GM12878 (cell line): Measurements from ENCODE around the gene SLC22A4. TPM values are rescaled to one million over a fixed set of nuclear protein-coding genes. Genes with fewer than 3 reads are reported as not detected.
A peak's percentile ranks its signal among the peaks of the same experiment; 100 is the strongest.

Source experiments
- ATAC-seq: fragments of 200-7000 bp; cut with Tn5 transposase; 3 replicates; pipeline ENCODE4 v1.9.1; 2020; ENCODE audit warnings: mild to moderate bottlenecking, moderate library complexity
- BruUV-seq: library from RNA; stranded (reverse); fragments of 400-500 nt; replicated peaks from 2 replicates; lab custom pipeline; 2021; lab: Mats Ljungman, UMichigan
- CTCF ChIA-PET: fragments of 300-600 bp; sonication (Branson Sonifier 250); formaldehyde crosslinking; extraction: SDS; loops from one replicate; lab custom pipeline; 2021; ENCODE audit warnings: inconsistent platforms; lab: Yijun Ruan, JAX
- POLR2A ChIA-PET: fragments of 350-600 bp; formaldehyde crosslinking; extraction: SDS; loops from one replicate; lab custom pipeline; 2021; ENCODE audit warnings: inconsistent platforms; lab: Charles Lee
- RAD21 ChIA-PET: fragments of 300-600 bp; sonication (Branson Sonifier 250); formaldehyde crosslinking; loops from one replicate; lab custom pipeline; 2023; ENCODE audit warnings: antibody characterized with exemption; ENCODE audit not compliant: unreplicated experiment; lab: Charles Lee
- SMC1A ChIA-PET: fragments of 300-600 bp; sonication (Branson Sonifier 250); formaldehyde crosslinking; loops from one replicate; lab custom pipeline; 2023; ENCODE audit not compliant: unreplicated experiment, uncharacterized antibody; lab: Charles Lee
- DNase-seq: peaks from one replicate; pipeline ENCODE4 v3.0.0-alpha.2; 2011; ENCODE audit warnings: low read depth, low spot score
- FAIRE-seq: peaks from 3 replicates; lab custom pipeline; 2011; peaks lifted over from hg19 to GRCh38; lab: Jason Lieb, UNC
- H2AFZ ChIP-seq: 2 replicates; pipeline ENCODE4 v1.6.0; 2011; ENCODE audit warnings: low read depth, low read length, control low read depth; ENCODE audit not compliant: control insufficient read depth
- H3K27ac ChIP-seq: 2 replicates; pipeline ENCODE4 v1.5.1; 2011; ENCODE audit warnings: control low read depth; ENCODE audit not compliant: control insufficient read depth, insufficient read depth
- H3K27me3 ChIP-seq, 2 experiments: replicated peaks in 1 of 2; 2 replicates each; pipeline versions ENCODE4 v1.6.0 to v1.6.1; 2011; ENCODE audit warnings: low read length in 1 of 2; ENCODE audit not compliant: control insufficient read depth in 2 of 2, insufficient read depth in 2 of 2
- H3K36me3 ChIP-seq, 2 experiments: 2 replicates each; pipeline ENCODE4 v1.5.1; 2011; ENCODE audit warnings: low read length in 1 of 2; ENCODE audit not compliant: control insufficient read depth in 2 of 2, insufficient read depth in 2 of 2
- H3K4me1 ChIP-seq: 2 replicates; pipeline ENCODE4 v1.6.1; 2011; ENCODE audit warnings: mild to moderate bottlenecking, low read length, moderate library complexity, mixed read lengths; ENCODE audit not compliant: control insufficient read depth, insufficient read depth
- H3K4me2 ChIP-seq: 2 replicates; pipeline ENCODE4 v1.6.0; 2011; ENCODE audit warnings: control low read depth; ENCODE audit not compliant: control insufficient read depth, insufficient read depth
- H3K4me3 ChIP-seq: fragments of 200-600 bp; sonication (generic); 2 replicates; pipeline ENCODE4 v1.5.1; 2016
- H3K79me2 ChIP-seq: 2 replicates; pipeline ENCODE4 v1.6.0; 2011; ENCODE audit warnings: low read length; ENCODE audit not compliant: control insufficient read depth, insufficient read depth
- H3K9ac ChIP-seq: 2 replicates; pipeline ENCODE4 v1.8.0; 2011; ENCODE audit warnings: low read length, control low read depth, mixed read lengths; ENCODE audit not compliant: control insufficient read depth, insufficient read depth
- H3K9me3 ChIP-seq: replicated peaks from 3 replicates; pipeline ENCODE4 v1.5.1; 2011; ENCODE audit warnings: mild to moderate bottlenecking, low read length; ENCODE audit not compliant: control insufficient read depth, insufficient read depth
- H4K20me1 ChIP-seq: 2 replicates; pipeline ENCODE4 v1.6.0; 2011; ENCODE audit not compliant: control insufficient read depth, insufficient read depth
- CEBPB ChIP-seq, 2 experiments: fragments of 150-350 bp in 1 of 2; IDR thresholded peaks; 2 replicates each; pipeline ENCODE4 v1.6.1; 2012 to 2014; ENCODE audit warnings: low read depth in 2 of 2, low read length in 2 of 2, borderline replicate concordance in 1 of 2, inconsistent platforms in 1 of 2
- HDGF ChIP-seq: fragments of 450-650 bp; IDR thresholded peaks from 2 replicates; pipeline ENCODE4 v1.6.1; 2016; ENCODE audit warnings: antibody characterized with exemption
- IKZF2 ChIP-seq, 2 experiments: fragments of 450-650 bp; IDR thresholded peaks; 2 replicates each; pipeline ENCODE4 v1.6.1; 2017; ENCODE audit warnings: mild to moderate bottlenecking in 2 of 2, moderate library complexity in 2 of 2
- KLF5 ChIP-seq: fragments of 450-650 bp; IDR thresholded peaks from 2 replicates; pipeline ENCODE4 v1.6.1; 2014; ENCODE audit warnings: mild to moderate bottlenecking; ENCODE audit not compliant: partially characterized antibody
- RUNX3 ChIP-seq: IDR thresholded peaks from 2 replicates; pipeline ENCODE4 v1.6.1; 2012; ENCODE audit warnings: low read length, inconsistent platforms
- TCF12 ChIP-seq: IDR thresholded peaks from 2 replicates; pipeline ENCODE4 v1.6.1; 2011; ENCODE audit warnings: low read depth, mild to moderate bottlenecking, low read length
- ZNF687 ChIP-seq: fragments of 450-650 bp; IDR thresholded peaks from 2 replicates; pipeline ENCODE4 v1.6.1; 2017; ENCODE audit warnings: mild to moderate bottlenecking, moderate library complexity
- WGBS: methylation state at CpG from one replicate; pipeline ENCODE4 v1.1.6; 2016; ENCODE audit warnings: low lambda C conversion rate; ENCODE audit not compliant: insufficient replicate concordance, insufficient coverage; ENCODE audit errors: missing lambda C conversion rate; 5-methylcytosine and 5-hydroxymethylcytosine counted together
- in situ Hi-C: fragments of 300-500 bp; cut with MboI; formaldehyde crosslinking; loops from 9 replicates; pipeline ENCODE4 v1.14.3; 2018; ENCODE audit warnings: mixed read lengths
- intact Hi-C: fragments of 100-400 bp; cut with micrococcal nuclease; formaldehyde crosslinking; loops from one replicate; pipeline ENCODE4 v1.14.2; 2022; ENCODE audit not compliant: unreplicated experiment
- polyA plus RNA-seq, 11 experiments: library from polyadenylated mRNA; depleted of rRNA in 4 of 11; unstranded in 6 of 11; stranded (reverse) in 5 of 11; fragments of >200 nt; fragmentation: Nextera tagmentation in 4 of 11; fragmentation: Illumina TruSeq in 1 of 11; extraction: Ambion mirVana in 4 of 11; extraction: Trizol in 1 of 11; gene quantifications; 1 replicate in 1 of 11; 2 replicates in 10 of 11; pipeline versions ENCODE4 v1.2.1 to v1.2.3, GENCODE V29; 2011 to 2016; ENCODE audit warnings: inconsistent platforms in 2 of 11, missing spikeins in 2 of 11, low read depth in 1 of 11
- total RNA-seq, 4 experiments: library from RNA; depleted of rRNA in 3 of 4; stranded (reverse); fragments of >200 nt in 3 of 4; fragmentation: Illumina TruSeq in 1 of 4; extraction: Trizol in 1 of 4; gene quantifications; 2 replicates each; pipeline versions ENCODE4 v1.2.1 to v1.2.3, GENCODE V29; 2013 to 2021
- TF ChIP-seq, protein P1 (sequence below): fragments of 450-650 bp; IDR thresholded peaks from 2 replicates; pipeline ENCODE4 v1.6.1; 2017; ENCODE audit warnings: borderline replicate concordance
- TF ChIP-seq, protein P2 (sequence below): fragments of 450-650 bp; formaldehyde crosslinking; IDR thresholded peaks from 2 replicates; pipeline ENCODE4 v1.4.0; 2022; ENCODE audit warnings: mild to moderate bottlenecking, moderate library complexity

The SLC22A4 gene
- total and polyA plus RNA-seq, 10 of the 15 experiments (the other 5 are each of a cell fraction or from before 2014, with no cell fraction given), result 0.04 to 0.61 (median 0.10) TPM; not detected in 2

DNA sequence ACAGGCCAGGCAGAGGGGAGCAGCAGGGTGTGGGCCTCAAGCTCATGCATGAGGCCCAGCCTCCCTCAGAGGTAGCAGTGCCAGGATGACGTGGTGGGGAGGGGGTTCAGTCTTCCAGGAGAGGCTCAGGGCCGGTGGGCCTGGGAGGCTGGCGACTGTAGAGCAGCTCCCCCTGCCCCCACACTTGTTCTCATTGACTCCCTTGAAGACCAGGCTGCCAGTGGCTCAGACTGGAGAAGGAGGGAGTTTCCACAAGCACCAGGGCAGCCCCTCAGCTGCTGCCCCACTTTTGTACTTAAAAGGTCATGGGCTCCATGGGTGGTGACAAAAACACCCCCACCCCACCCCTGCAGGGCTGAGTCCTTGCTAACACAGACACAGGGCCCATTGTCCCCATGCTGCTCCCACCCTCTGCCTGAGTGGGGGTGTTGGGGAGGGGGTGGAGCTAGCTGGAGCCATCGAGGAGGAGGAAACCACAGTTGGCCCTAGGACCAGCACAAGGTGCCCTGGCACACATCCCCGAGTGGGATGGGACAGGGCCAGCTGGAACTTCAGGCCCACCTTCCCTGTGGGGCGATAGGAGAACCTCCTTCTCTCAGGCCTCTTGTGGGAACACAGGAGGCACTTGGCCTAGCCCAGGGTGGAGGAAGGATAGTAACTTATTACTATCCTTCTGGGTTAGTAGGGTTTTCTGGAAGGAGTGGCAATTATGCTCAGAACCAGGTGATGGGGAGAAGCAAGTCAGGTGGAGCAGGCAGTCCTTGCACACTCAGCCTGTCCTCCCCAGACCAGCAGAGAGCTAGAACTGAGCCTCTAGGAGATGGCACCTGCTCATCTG, 26.0 kb upstream of the SLC22A4 start (continued):
- TF ChIP-seq, protein P1, sequence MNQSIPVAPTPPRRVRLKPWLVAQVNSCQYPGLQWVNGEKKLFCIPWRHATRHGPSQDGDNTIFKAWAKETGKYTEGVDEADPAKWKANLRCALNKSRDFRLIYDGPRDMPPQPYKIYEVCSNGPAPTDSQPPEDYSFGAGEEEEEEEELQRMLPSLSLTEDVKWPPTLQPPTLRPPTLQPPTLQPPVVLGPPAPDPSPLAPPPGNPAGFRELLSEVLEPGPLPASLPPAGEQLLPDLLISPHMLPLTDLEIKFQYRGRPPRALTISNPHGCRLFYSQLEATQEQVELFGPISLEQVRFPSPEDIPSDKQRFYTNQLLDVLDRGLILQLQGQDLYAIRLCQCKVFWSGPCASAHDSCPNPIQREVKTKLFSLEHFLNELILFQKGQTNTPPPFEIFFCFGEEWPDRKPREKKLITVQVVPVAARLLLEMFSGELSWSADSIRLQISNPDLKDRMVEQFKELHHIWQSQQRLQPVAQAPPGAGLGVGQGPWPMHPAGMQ, result no peak
- TF ChIP-seq IKZF2 (IDR thresholded peaks at IDR 0.05), result no peak
- TF ChIP-seq, all 136 proteins: peak for 9

GRCh38 chr5:132268769-132269551, 25.2 kb upstream of the SLC22A4 start:
- H4K20me1 ChIP-seq, result no peaks in the 10 kb centered on the region
- WGBS, result 11% methylated on average over 8 of the region's 8 CpGs
- H3K27me3 ChIP-seq, result no peaks in the 10 kb centered on the region
- SMC1A ChIA-PET, result interaction anchor here (0.7 to 4.3 kb wide), 8 partner anchors 8 to 234 kb away, joined by 3 to 33 read pairs (median 4); no protein-coding TSS in a partner anchor
- H3K4me1 ChIP-seq, result peaks cover 34% of the 10 kb centered on the region
- CTCF ChIA-PET, result interaction anchor here (0.5 to 11.6 kb wide), 11 partner anchors 9 to 104 kb away, joined by 3 to 117 read pairs (median 4); partner anchors contain the start of gene SLC22A5
- FAIRE-seq (no peak), DNase-seq (peak; percentile 55), ATAC-seq (peak; percentile 87)
- BruUV-seq, result no TSS peak
- H3K4me3 ChIP-seq, result no peak overlapping the region
- in situ Hi-C loops, result no loop called here
- peak overlapping the region; percentile 37 for H2AFZ ChIP-seq
- H3K79me2 ChIP-seq, result no peaks in the 10 kb centered on the region
- POLR2A ChIA-PET, result interaction anchor here (0.5 to 3.3 kb wide), 6 partner anchors 8 to 221 kb away, joined by 3 to 10 read pairs (median 6); partner anchors contain the start of genes IRF1 and SLC22A4
- no peaks in the 10 kb centered on the region for H3K36me3 ChIP-seq
- no peak overlapping the region for H3K9ac ChIP-seq
- peak overlapping the region; percentile 59 for H3K27ac ChIP-seq
- intact Hi-C loops, result loop anchor here (2.0 kb wide), 1 partner anchor 30 kb away; no protein-coding TSS in a partner anchor
- H3K9me3 ChIP-seq, result no peaks in the 10 kb centered on the region
- RAD21 ChIA-PET, result interaction anchor here (0.7 to 3.1 kb wide), 10 partner anchors 9 to 551 kb away, joined by 3 to 26 read pairs (median 6); partner anchors contain the start of genes P4HA2 and SLC22A4
- peak overlapping the region; percentile 54 for H3K4me2 ChIP-seq
- TF ChIP-seq TCF12 (peak; percentile 87; the same call in 1 of the 2 replicates), CEBPB (IDR thresholded peaks at IDR 0.05; ENCODE audit: borderline replicate concordance in 1 of 2, low read depth in 2 of 2, low read length in 2 of 2) (no peak), HDGF (peak; percentile 62; the same call in 1 of the 2 replicates), ZNF687 (peak; percentile 90; the same call in 1 of the 2 replicates), KLF5 (peak; percentile 29), IKZF2 (IDR thresholded peaks at IDR 0.05) (peak; percentile 6 to 49; a peak in 1 of 4 replicates), RUNX3 (peak; percentile 88)
- TF ChIP-seq, protein P2, sequence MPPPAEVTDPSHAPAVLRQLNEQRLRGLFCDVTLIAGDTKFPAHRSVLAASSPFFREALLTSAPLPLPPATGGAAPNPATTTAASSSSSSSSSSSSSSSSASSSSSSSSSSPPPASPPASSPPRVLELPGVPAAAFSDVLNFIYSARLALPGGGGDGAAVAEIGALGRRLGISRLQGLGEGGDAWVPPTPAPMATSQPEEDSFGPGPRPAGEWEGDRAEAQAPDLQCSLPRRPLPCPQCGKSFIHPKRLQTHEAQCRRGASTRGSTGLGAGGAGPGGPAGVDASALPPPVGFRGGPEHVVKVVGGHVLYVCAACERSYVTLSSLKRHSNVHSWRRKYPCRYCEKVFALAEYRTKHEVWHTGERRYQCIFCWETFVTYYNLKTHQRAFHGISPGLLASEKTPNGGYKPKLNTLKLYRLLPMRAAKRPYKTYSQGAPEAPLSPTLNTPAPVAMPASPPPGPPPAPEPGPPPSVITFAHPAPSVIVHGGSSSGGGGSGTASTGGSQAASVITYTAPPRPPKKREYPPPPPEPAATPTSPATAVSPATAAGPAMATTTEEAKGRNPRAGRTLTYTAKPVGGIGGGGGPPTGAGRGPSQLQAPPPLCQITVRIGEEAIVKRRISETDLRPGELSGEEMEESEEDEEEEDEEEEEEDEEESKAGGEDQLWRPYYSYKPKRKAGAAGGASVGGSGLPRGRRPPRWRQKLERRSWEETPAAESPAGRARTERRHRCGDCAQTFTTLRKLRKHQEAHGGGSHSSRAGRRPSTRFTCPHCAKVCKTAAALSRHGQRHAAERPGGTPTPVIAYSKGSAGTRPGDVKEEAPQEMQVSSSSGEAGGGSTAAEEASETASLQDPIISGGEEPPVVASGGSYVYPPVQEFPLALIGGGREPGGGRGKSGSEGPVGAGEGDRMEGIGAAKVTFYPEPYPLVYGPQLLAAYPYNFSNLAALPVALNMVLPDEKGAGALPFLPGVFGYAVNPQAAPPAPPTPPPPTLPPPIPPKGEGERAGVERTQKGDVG, result no peak
